ENCODE results near the gene UBE2G2. TPM values are rescaled to one million over a fixed set of nuclear protein-coding genes. Genes with fewer than 3 reads are reported as not detected.

UBE2G2 gene
- total RNA-seq, 6 donors from 2014 or later: 74.4 to 218 (median 80.1) TPM

DNA sequence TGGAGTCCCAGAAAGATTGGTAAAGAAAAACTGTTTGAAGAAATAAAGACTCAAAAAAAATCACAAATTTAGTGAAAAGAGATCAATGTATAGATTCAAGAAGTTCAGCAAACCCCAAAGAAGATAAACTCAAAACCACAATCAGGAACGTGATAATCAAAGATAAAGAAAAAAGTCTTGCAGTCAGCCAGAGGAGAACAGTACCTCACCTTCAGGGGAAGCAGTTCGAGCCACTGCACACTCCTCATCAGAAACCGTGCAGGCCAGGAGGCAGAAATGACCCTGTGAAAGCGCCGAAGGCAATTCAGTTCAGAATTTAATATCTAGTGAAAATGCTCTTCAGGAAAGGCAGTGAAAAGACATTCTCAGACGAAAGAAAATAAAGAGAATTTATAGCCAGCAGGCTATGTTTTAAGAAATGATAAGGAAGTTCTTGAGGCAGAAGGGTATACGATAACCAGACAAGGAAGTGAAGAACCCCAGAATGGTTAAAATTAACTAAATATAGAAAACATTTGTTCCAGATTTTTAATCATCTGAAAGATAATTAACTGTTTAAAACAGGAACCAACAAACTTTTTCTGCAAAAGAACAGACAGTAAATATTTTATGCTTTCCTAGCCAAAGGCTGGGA lies 29.7 kb upstream of the UBE2G2 start:
- Histone ChIP-seq H3K27ac (no peak overlapping the region), H3K4me1 (peaks cover 0 to under 1% (median under 1%) of the 10 kb centered on the region in 4 donors), H3K4me3 (no peak overlapping the region), H3K27me3 (no peaks in the 10 kb centered on the region), H3K9me3 (peaks cover 8 to 18% (median 14%) of the 10 kb centered on the region in 4 donors), H3K36me3 (no peaks in the 10 kb centered on the region)
- no peak for TF ChIP-seq POLR2A (IDR thresholded peaks at IDR 0.05)
- TF ChIP-seq POLR2AphosphoS5 (IDR thresholded peaks at IDR 0.05): no peak
- TF ChIP-seq EP300 (IDR thresholded peaks at IDR 0.05): no peak
- TF ChIP-seq, protein P1, sequence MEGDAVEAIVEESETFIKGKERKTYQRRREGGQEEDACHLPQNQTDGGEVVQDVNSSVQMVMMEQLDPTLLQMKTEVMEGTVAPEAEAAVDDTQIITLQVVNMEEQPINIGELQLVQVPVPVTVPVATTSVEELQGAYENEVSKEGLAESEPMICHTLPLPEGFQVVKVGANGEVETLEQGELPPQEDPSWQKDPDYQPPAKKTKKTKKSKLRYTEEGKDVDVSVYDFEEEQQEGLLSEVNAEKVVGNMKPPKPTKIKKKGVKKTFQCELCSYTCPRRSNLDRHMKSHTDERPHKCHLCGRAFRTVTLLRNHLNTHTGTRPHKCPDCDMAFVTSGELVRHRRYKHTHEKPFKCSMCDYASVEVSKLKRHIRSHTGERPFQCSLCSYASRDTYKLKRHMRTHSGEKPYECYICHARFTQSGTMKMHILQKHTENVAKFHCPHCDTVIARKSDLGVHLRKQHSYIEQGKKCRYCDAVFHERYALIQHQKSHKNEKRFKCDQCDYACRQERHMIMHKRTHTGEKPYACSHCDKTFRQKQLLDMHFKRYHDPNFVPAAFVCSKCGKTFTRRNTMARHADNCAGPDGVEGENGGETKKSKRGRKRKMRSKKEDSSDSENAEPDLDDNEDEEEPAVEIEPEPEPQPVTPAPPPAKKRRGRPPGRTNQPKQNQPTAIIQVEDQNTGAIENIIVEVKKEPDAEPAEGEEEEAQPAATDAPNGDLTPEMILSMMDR (IDR thresholded peaks at IDR 0.05): no peak
- no peak for ATAC-seq (ENCODE audit: low FRiP score in 2 of 2)
- DNase-seq: no peak
- 38 to 48% methylated on average over 7 of the region's 7 CpGs for WGBS, 2 donors

DNA sequence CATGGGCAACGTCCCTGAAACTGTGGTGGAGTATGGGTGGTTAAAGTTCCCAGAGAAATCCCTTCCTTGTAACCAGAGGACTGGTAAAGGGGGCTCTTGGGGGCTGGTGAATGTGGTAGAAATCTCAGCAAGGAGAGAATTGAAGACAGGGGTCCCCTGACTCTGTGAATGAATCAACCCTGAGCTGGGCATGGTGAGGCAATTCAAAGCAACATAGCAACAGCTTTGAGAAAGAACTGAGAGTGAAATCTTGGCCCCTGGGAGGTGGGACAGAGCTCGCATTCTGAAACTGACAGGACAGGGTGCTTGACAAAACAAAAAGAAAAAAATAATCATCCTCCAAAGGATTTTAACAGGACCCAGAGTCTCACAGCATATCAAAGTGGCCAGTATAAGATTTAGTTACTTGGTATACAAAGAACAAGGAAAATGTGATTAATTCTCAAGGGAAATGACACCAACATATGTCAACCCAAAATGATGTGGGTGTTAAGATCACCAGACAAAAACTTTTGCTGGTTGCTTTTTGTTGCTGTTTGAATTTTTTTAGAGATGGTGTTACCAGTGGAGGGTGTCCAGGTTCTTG lies 28.0 kb upstream of the UBE2G2 start:
- TF ChIP-seq POLR2AphosphoS5 (IDR thresholded peaks at IDR 0.05) (no peak), POLR2A (IDR thresholded peaks at IDR 0.05) (no peak), EP300 (IDR thresholded peaks at IDR 0.05) (no peak)
- TF ChIP-seq, protein P1 (IDR thresholded peaks at IDR 0.05): no peak
- WGBS, 2 donors: 60 to 65% methylated on average over 2 of the region's 2 CpGs

DNA sequence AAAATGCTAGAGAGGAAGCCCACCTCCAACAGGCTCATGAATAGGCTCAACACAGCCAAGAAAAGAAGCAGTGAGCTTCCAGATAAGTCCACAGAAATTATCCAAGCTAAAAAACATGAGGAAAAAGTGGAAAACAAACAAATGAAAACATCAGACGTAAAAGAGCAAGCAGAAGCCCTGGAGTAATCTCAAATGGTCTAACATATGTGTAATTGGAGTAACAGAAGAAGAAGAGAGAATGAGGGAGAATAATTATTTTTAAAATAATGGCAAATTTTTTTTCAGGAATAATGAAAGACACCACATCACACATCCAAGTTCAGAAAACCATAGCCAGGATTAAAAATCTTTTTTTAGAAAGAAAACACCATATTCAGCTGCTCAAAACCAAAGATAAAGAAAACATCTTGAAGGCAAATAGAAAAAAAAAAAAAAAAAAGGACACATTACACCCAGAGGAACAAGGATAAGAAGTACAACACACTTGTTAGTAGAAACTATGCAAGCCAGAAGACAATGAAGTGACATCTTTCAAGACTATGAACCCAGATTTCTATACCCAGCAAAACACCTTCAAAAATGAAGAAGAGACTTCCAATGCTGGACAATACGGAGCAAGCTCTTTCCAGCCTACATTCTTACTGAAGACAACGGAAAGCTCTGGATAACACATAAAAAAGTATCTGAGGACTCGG lies 26.9 kb upstream of the UBE2G2 start:
- no peaks in the 10 kb centered on the region for H3K4me1 ChIP-seq
- 87 to 90% methylated on average over 4 of the region's 4 CpGs for WGBS, 2 donors
- no peak for ATAC-seq (ENCODE audit: low FRiP score in 2 of 2)

More for the DNA sequence above, 28.0 kb upstream of the UBE2G2 start:
- DNase-seq (no peak), ATAC-seq (ENCODE audit: low FRiP score in 2 of 2) (no peak)
- H3K27me3 ChIP-seq: no peaks in the 10 kb centered on the region
- H3K36me3 ChIP-seq: no peaks in the 10 kb centered on the region
- H3K4me3 ChIP-seq: no peak overlapping the region
- H3K27ac ChIP-seq: no peak overlapping the region
- H3K4me1 ChIP-seq: no peaks in the 10 kb centered on the region
- H3K9me3 ChIP-seq: peaks cover 8 to 18% (median 14%) of the 10 kb centered on the region in 4 donors

DNA sequence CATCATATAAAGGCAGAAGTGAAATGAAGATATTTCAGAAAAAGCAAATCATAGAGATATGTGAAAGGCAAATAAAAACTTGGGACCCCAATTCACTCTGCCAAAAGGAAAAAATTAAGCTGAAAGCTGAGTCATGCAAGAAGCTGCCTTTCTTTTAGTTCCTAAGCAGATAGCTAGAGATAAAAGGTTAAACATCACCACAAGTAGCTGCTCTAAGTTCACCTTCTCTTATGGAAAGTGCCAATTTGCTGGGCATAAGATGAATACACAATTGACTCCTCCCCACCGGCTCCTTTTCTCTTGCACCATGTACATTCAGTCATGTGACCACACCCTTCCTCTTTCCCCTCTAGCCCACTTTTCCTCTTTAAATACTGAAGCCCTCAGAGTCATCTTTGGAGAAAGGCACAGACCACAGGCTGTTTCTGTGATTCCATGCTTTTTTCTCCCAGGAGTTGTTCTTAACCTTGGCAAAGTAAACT lies 21.6 kb upstream of the UBE2G2 start:
- Histone ChIP-seq H3K4me3 (no peak overlapping the region), H3K27ac (no peak overlapping the region), H3K27me3 (no peaks in the 10 kb centered on the region), H3K9me3 (peaks cover 4 to 36% (median 17%) of the 10 kb centered on the region in 4 donors), H3K36me3 (no peaks in the 10 kb centered on the region), H3K4me1 (peaks cover 4 to 8% (median 7%) of the 10 kb centered on the region in 4 donors)
- TF ChIP-seq EP300 (IDR thresholded peaks at IDR 0.05): no peak
- TF ChIP-seq, protein P1 (IDR thresholded peaks at IDR 0.05): no peak
- no peak for TF ChIP-seq POLR2A (IDR thresholded peaks at IDR 0.05)
- TF ChIP-seq POLR2AphosphoS5 (IDR thresholded peaks at IDR 0.05): no peak
- ATAC-seq (ENCODE audit: low FRiP score in 2 of 2) (no peak), DNase-seq (no peak)
- 48 to 62% methylated on average over 1 of the region's 1 CpG for WGBS, 2 donors

More for the DNA sequence above, 26.9 kb upstream of the UBE2G2 start:
- TF ChIP-seq, protein P1 (IDR thresholded peaks at IDR 0.05): no peak
- no peak for DNase-seq
- Histone ChIP-seq H3K4me3 (no peak overlapping the region), H3K9me3 (peaks cover 8 to 22% (median 15%) of the 10 kb centered on the region in 4 donors), H3K36me3 (no peaks in the 10 kb centered on the region), H3K27me3 (no peaks in the 10 kb centered on the region), H3K27ac (no peak overlapping the region)

All from upper lobe of left lung (tissue), 6 donors.